HG02623 (cell line): ENCODE measurements around the gene GNB2.
A peak's percentile ranks its signal among the peaks of the same experiment; 100 is the strongest.

Experiments used
- ATAC-seq: cut with Tn5 transposase; IDR thresholded peaks from one replicate; pipeline ENCODE4 v1.9.1; 2021; ENCODE audit warnings: moderate library complexity; ENCODE audit not compliant: unreplicated experiment

GNB2 gene

GRCh38 chr7:100673302-100673941 is at the start of gene GNB2:
Gene GNB2 (plus strand): TSS chr7:100673740. CDS start chr7:100676266, 2,526 bp downstream.
- peak; percentile 74 for ATAC-seq

GRCh38 chr7:100623951-100624824 is 49.4 kb upstream of the GNB2 start:
- ATAC-seq, result no peak

- ATAC-seq, result no peak
Observed at GRCh38 chr7:100626055-100626454, 47.5 kb upstream of the GNB2 start.

- ATAC-seq, result peak; percentile 68
Observed at GRCh38 chr7:100626530-100627237, 46.9 kb upstream of the GNB2 start.

GRCh38 chr7:100627238-100627549 is 46.3 kb upstream of the GNB2 start:
- ATAC-seq, result no peak

- ATAC-seq, result no peak
Observed at GRCh38 chr7:100629117-100629716, 44.3 kb upstream of the GNB2 start.

- ATAC-seq, result no peak
Observed at GRCh38 chr7:100630066-100630465, 43.5 kb upstream of the GNB2 start.

- ATAC-seq, result no peak
Observed at GRCh38 chr7:100632951-100633717, 40.4 kb upstream of the GNB2 start.

- no peak for ATAC-seq
Observed at GRCh38 chr7:100639995-100640516, 33.5 kb upstream of the GNB2 start.

- ATAC-seq, result no peak
Observed at GRCh38 chr7:100640517-100641440, 32.8 kb upstream of the GNB2 start.

GRCh38 chr7:100641463-100641859 is 32.1 kb upstream of the GNB2 start, which contains the start of gene TFR2:
Gene TFR2 (minus strand): TSS chr7:100641552. CDS start chr7:100641509, 43 bp downstream.
- no peak for ATAC-seq

- no peak for ATAC-seq
Observed at GRCh38 chr7:100641860-100642533, 31.5 kb upstream of the GNB2 start.

GRCh38 chr7:100642534-100642907 is 31.0 kb upstream of the GNB2 start:
- ATAC-seq, result no peak

GRCh38 chr7:100649826-100650565 is 23.5 kb upstream of the GNB2 start:
- ATAC-seq, result no peak

- ATAC-seq, result no peak
Observed at GRCh38 chr7:100654908-100655831, 18.4 kb upstream of the GNB2 start.

GRCh38 chr7:100655908-100656674 is 17.4 kb upstream of the GNB2 start, which contains the start of gene ACTL6B:
Gene ACTL6B (minus strand): TSS chr7:100656448. CDS start chr7:100656354, 94 bp downstream.
- ATAC-seq, result no peak
